Transverse colon (tissue), 4 donors: ENCODE results near the gene LAMA5. TPM values are rescaled to one million over a fixed set of nuclear protein-coding genes. Genes with fewer than 3 reads are reported as not detected.

ENCODE experiments used
- DNase-seq: peaks from one replicate; pipeline ENCODE4 v3.0.0-alpha.2; 2019
- H3K27ac ChIP-seq, 4 donors: fragments of 200-600 bp; sonication (generic); 2 replicates each; pipeline ENCODE4 v1.5.1; 2016 to 2018; ENCODE audit warnings: inconsistent platforms in 4 of 4
- H3K27me3 ChIP-seq: fragments of 200-600 bp; sonication (generic); 2 replicates; pipeline ENCODE4 v1.5.1; 2017; ENCODE audit warnings: inconsistent platforms
- H3K36me3 ChIP-seq, 4 donors: fragments of 200-600 bp; sonication (generic); 2 replicates each; pipeline ENCODE4 v1.5.1; 2017 to 2019; ENCODE audit warnings: inconsistent platforms in 4 of 4
- H3K4me1 ChIP-seq, 4 donors: fragments of 200-600 bp; sonication (generic); 2 replicates each; pipeline ENCODE4 v1.5.1; 2017 to 2020; ENCODE audit warnings: inconsistent platforms in 4 of 4
- H3K4me3 ChIP-seq, 4 donors: fragments of 200-600 bp; sonication (generic); 1 replicate in 1 of 4; 2 replicates in 3 of 4; pipeline versions ENCODE4 v1.5.1 to v1.6.1; 2017 to 2019; ENCODE audit warnings: inconsistent platforms in 4 of 4
- H3K9me3 ChIP-seq, 2 donors: fragments of 200-600 bp; sonication (generic); 2 replicates each; pipeline ENCODE4 v1.5.1; 2017 to 2019; ENCODE audit warnings: inconsistent platforms in 2 of 2
- CTCF ChIP-seq, 5 experiments: fragments of 200-600 bp in 3 of 5; fragments of 450-650 bp in 2 of 5; sonication (generic) in 3 of 5; IDR thresholded peaks; 1 replicate in 2 of 5; 2 replicates in 3 of 5; pipeline ENCODE4 v1.5.1; 2016 to 2017; ENCODE audit warnings: antibody characterized with exemption in 5 of 5, inconsistent platforms in 3 of 5, mild to moderate bottlenecking in 2 of 5, moderate library complexity in 1 of 5
- EP300 ChIP-seq: sonication (generic); formaldehyde crosslinking; IDR thresholded peaks from one replicate; pipeline ENCODE4 v1.6.1; 2017; ENCODE audit warnings: antibody characterized with exemption, low read depth
- POLR2A ChIP-seq: fragments of 450-650 bp; IDR thresholded peaks from one replicate; pipeline ENCODE4 v1.6.1; 2016; ENCODE audit warnings: antibody characterized with exemption, mild to moderate bottlenecking, moderate library complexity
- POLR2AphosphoS5 ChIP-seq, 3 donors: sonication (generic); formaldehyde crosslinking; IDR thresholded peaks; one replicate each; pipeline ENCODE4 v1.6.1; 2016; ENCODE audit warnings: antibody characterized with exemption in 3 of 3
- WGBS, 2 donors: methylation state at CpG; one replicate each; pipeline ENCODE4 v1.1.5; 2018; ENCODE audit warnings: low coverage in 1 of 2; 5-methylcytosine and 5-hydroxymethylcytosine counted together
- in situ Hi-C, 4 donors: fragments of 200-750 bp; cut with MboI; loops; one replicate each; pipeline versions ENCODE4 v1.15.0 to v1.15.1; 2017; ENCODE audit warnings: low sequenced_read_pairs in 3 of 4, low pct_ligation_motif_present in 1 of 4, low pct_unique_long_range_greater_than_20kb in 1 of 4
- intact Hi-C: fragments of 100-400 bp; cut with DNase I; formaldehyde crosslinking; loops from one replicate; pipeline ENCODE4 v1.15.1; 2023; ENCODE audit warnings: low total_unique reads
- total RNA-seq, 4 donors: library from RNA; depleted of rRNA; stranded (reverse); fragments of >200 nt; gene quantifications; one replicate each; pipeline ENCODE4 v1.1.0, GENCODE V29; 2016

Gene LAMA5
- total RNA-seq, 4 donors from 2014 or later, result 33.2 to 269 (median 91.3) TPM

- no peaks in the 10 kb centered on the region for H3K36me3 ChIP-seq
- in situ Hi-C loops, result no loop called here
- peak within 1 kb of the TSS; percentile 71 to 83 (median 74) for H3K4me3 ChIP-seq
- H3K27ac ChIP-seq, result peak within 1 kb of the TSS; percentile 68 to 92 (median 80)
- peak; percentile 94 for DNase-seq
- intact Hi-C loops, result no loop called here
- no peaks in the 10 kb centered on the region for H3K9me3 ChIP-seq
- H3K27me3 ChIP-seq, result no peaks in the 10 kb centered on the region
- peaks cover 32 to 58% (median 54%) of the 10 kb centered on the region in 4 donors for H3K4me1 ChIP-seq
- WGBS, 2 donors, result 4% methylated on average over 43 of the region's 73 CpGs; no CpG with 5 or more reads in 1 of the 2 donors
- peak; percentile 36 for TF ChIP-seq POLR2A
- peak in 4 of 5 experiments; percentile 10 to 70 (median 40) for TF ChIP-seq CTCF (IDR thresholded peaks at IDR 0.05)
- no peak for TF ChIP-seq EP300
- TF ChIP-seq POLR2AphosphoS5 (IDR thresholded peaks at IDR 0.05), result peak; percentile 23 to 62 (median 58)
Measured at GRCh38 chr20:62407221-62407992, 40.3 kb upstream of the LAMA5 start, which contains the start of gene CABLES2. TSS of gene CABLES2 (minus strand) at chr20:62407285. CDS start at chr20:62407276, 9 bp downstream.

GRCh38 chr20:62406635-62407176 lies 39.6 kb upstream of the LAMA5 start:
- Histone ChIP-seq H3K9me3 (no peaks in the 10 kb centered on the region), H3K4me1 (peaks cover 32 to 52% (median 48%) of the 10 kb centered on the region in 4 donors), H3K27me3 (no peaks in the 10 kb centered on the region), H3K4me3 (peak overlapping the region; percentile 71 to 83 (median 74)), H3K27ac (peak overlapping the region; percentile 61 to 73 (median 66)), H3K36me3 (no peaks in the 10 kb centered on the region)
- intact Hi-C loops, result no loop called here
- TF ChIP-seq CTCF (IDR thresholded peaks at IDR 0.05) (no peak), POLR2AphosphoS5 (IDR thresholded peaks at IDR 0.05) (no peak)
- no peak for DNase-seq
- WGBS, 2 donors, result 2% methylated on average over 13 of the region's 42 CpGs; no CpG with 5 or more reads in 1 of the 2 donors
- in situ Hi-C loops, result no loop called here

GRCh38 chr20:62405981-62406513 lies 38.9 kb upstream of the LAMA5 start:
- DNase-seq, result no peak
- intact Hi-C loops, result no loop called here
- no peak for TF ChIP-seq CTCF (IDR thresholded peaks at IDR 0.05)
- no peak for TF ChIP-seq EP300
- no peak for TF ChIP-seq POLR2A
- no peak for TF ChIP-seq POLR2AphosphoS5 (IDR thresholded peaks at IDR 0.05)

More at GRCh38 chr20:62405981-62406513, 38.9 kb upstream of the LAMA5 start:
- Histone ChIP-seq H3K4me1 (peaks cover 32 to 46% (median 41%) of the 10 kb centered on the region in 4 donors), H3K9me3 (no peaks in the 10 kb centered on the region), H3K27ac (peak overlapping the region in 3 of 4 donors; percentile 65 to 73 (median 66)), H3K4me3 (peak overlapping the region; percentile 71 to 83 (median 74)), H3K27me3 (no peaks in the 10 kb centered on the region), H3K36me3 (no peaks in the 10 kb centered on the region)
- in situ Hi-C loops, result no loop called here
- 52% methylated on average over 10 of the region's 10 CpGs; no CpG with 5 or more reads in 1 of the 2 donors for whole genome bisulfite sequencing, 2 donors
